ENCODE results near the gene DUSP22.

Gene DUSP22

DNA sequence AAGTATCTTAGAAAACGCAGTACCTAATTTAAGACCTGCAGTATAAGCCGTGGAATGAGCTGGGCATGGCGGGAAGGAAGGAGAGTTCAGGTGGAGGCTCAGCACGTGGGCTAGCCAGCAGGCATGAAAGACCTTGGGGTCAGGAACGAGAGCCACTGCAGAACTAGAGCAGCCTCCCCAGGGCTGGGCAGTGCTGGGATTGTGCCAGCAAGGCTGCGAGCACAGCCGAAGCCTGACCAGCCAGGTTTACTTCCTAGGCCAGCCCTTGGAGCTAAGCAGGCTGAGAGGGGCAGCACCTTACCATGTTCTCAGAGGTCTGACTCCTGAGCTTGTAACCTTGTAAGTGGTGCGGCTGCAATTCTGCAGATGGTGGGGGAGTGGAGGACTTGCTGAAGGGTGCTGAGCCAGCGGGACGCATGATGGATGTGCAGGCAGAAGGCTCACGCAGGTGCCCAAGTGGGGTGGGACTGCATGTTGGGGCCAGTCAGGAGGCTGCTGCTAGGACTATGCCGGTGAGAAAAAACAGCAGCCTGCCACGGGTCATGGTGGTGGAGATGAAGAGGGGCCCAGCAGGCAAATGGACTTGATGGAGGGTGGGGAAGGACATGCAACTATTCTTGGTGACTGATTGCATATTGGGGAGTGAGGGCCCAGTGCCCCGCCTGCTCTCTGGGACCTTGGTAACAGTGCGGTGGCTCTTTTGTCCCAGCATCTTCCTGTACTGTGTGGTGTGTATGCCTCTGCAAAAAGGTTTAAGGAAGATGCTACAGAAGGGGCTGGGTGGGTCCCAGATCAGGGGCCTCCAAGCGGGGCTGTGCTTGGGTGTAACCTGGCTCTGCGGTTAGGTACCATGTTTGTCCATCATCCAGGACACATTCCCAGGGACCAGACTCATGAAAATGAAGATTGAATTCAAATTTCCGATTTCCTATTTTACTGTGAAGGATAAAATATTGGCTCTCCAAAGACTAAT is 61.6 kb downstream of the DUSP22 start:
- DNase-seq, result no peak

DNA sequence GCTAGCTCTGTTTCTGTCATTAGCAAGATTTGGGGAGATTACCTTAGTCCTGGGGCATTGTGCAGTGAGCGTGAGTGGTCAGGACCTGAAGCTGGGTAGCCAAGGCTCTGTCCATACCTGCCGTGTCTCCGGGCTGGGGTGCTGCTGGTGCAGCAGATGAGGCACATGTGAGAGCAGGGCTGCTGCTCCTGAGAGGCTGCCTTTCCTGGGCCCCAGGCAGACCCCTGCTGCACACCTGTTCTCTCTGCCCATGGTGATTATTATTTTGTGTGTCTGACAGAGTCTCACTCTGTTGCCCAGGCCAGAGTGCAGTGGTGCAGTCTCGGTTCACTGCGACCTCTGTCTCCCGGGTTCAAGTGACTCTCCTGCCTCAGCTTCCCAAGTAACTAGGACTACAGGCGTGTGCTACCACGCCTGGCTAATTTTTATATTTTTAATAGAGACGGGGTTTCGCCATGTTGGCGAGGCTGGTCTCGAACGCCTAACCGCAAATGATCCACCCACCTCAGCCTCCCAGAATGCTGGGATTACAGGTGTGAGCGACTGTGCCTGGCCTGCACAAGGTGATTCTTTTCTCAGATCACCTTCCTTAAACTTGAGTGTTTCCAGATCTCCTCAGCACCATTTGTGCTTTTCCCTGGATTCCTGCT is 62.5 kb downstream of the DUSP22 start:
- DNase-seq, result no peak

DNA sequence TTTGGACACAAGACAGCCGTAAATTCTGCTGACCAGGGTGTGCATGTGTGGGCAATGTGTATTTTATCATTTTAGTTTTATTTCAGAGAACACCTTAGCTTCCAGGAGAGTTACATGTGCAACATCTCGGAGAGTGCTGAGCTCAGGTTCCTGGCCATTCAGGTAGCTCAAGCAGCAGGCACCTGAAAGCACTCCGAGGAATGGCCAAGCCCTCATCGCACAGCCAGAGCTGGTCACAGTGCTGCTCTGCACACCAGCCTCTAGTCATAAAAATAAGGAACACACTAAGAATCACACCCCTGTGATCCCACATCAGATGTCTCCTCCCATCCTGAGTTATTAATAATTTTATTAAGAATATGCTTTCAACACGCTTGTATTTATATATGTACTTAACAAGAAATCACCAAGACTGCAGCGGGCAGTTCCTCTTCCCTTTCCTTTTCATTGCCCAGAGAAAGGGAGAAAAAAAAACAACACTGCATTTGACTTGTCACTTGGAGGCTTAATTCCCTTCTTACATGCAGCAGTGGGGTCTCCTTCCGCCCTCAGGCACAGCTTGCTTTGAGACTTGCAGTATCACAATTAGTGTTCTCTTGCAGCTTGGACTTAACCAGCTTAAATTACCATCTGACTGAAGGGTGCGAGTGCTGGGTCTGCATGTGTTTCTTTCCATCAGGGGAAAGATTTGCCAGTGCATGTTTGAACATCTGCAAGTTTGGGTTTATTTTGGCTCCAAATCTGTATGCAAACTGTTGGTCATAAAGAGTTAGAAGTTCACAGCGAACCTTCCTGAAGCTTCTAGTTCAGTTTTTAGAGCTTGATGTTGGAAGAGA is 63.3 kb downstream of the DUSP22 start:
- no peak for DNase-seq

DNA sequence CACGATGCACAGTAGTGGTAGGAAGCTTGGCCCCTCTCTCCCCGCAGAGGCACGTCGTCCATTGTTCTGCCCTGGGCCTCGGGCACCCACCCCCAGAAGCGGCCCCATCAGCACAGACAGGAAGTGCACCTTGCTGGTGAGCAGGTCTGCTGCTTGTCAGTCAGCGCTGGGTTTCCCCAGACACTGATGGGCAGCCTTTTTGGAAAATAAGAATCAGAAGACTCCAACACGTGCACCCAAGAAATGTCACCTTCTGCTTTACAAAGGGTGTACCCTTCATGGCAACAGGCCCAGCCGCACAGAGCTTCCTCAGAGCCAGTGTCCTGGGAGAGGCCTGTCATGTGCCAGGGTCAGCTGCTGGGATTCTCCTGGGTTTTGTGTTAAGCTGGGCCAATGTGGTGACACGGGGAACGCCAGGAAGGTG is 64.6 kb downstream of the DUSP22 start:
- no peak for DNase-seq

DNA sequence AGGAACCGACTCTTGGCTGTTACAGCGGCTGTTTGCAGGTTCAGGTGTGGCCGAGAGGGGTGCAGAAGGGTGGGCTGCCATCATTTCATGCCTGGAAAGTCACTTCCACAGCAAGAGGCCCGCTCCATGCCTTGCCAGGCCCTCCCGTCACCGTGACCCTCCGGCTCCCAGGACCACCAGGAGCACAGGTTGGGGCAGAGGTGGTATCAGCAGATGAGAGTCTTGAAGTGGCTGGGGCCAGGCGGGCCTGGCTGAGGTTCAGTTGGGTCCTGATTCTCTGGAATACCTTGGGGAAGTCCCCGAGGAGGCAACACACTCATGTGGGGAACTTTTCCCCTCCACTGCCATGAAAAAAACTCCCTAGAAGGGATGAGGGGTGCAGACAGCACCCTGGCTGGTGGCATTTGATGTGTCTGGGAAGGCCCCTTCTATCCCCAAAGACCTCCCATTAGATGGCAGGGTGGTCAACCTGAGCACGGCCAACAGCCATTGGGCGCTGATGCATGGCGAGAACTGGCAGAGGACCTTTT is 65.0 kb downstream of the DUSP22 start:
- no peak for DNase-seq

DNA sequence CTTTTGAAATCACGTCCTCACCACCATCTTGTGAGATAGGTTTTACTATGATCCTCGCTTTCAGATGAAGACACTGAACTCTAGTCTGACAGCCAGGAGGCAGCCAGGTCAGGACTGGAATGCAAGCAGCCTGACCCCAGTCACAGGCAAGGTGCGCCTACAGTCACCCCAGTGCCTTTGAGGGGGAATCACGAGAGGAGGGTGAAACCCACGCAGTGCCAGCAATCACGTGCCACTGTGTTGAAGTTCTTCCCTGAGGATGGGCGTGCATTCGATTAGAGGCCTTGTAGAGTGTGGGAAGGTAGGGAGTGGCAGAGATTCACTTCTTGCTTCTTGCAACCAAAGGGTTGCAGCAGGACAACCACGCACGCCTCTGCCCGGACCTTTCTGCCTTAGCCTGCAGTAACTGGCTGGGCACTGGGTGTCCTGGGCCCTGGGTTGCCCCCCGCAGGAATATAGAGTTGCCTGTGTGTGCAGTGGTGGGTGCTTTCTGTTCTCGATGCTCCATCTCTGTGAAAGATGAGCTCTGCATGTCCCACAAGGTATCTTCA is 65.6 kb downstream of the DUSP22 start:
- DNase-seq, result no peak

DNA sequence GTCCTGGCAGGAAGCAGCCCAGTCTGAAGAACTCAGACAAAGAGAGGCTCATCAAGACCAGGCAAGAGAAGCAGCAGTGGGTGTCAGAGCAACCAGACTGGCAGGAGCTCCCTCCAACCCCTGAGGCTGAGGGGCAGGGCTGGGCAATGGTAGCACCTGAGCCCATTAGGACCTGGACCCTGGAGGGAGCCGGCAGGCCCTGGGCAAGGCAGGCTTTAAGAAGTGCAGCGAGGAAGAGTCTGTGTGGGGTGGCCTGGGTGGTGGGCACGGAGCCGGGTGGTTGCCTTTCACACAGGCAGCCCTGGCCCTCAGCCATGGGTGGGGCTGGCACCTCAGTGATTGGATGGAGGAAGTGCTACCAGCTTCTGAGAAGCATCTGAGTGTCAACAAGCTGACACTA is 66.1 kb downstream of the DUSP22 start:
- no peak for DNase-seq

DNA sequence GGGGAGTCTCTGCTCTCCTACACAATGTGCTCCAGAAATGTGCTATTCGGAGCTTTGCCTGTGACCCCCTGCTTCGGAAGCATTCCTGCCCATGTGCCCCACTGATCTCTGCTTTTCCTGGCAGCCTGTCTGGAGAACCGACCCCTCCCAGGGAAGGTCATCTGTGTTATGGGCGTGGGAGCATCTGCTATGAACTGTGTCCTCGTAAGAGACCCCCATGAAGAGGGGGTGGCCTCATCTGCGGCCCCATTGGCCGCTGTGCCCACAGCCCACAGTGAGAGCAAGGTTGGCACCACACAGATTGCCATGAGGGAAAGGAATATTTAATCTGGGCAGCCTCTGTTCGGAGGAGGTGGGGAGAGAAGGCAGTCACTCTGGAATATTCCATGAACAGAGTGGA is 66.6 kb downstream of the DUSP22 start:
- DNase-seq, result no peak

DNA sequence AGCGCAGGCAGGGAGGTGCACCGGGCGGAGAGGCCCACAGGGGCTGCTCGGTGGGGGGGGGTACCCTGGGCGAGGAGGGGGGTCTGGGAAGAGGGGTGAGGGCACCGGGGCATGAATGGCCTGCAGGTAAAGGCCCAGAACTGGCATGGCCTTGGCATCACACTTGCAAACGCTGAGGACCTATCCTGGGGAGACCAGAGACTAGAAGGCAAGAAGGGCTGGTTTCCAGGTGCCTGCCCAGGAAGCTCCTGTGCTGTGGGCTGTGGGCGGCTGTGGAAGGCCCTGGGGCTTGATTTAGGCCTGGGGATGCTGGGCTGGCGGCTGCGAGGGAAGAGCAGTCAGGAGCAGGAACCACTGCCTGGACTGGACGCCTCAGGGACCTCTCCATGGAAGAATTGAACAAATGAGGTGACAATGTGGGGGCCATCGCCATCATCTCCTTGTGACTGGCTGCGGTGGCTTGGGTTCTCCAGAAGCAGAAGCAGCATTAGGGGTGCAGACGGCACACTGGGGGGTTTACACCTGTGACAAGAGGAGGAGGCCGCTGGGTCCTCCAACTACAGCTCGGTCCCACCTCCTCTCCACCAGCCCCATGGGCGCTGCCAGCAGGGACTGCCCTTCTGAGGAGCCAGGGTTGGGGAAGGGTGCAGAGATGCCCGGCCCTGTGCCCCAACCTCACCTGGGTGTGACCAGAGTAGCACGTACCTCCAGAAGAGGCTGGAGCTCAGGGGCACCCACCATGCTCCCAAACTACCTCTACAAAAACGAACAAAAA is 67.2 kb downstream of the DUSP22 start:
- no peak for DNase-seq

DNA sequence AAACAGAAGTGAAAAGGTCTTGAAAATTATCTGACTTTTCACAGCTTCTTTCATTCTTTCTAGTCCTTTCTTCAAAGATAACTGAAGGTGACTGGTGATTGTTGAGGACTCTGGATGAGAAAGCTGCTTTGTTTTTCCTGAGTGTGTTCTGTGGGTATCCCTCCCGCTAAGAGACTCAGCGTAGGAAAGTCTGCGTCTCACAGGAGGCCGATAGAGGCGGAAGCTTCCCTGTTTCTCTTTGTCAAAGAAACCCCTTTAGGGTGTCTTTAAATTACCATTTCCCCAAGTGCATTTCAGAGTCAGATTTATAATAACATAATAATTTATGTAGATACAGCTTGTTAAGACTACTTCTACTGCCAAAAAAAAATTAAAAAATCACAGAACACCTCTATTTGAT is 68.1 kb downstream of the DUSP22 start:
- no peak for DNase-seq

DNA sequence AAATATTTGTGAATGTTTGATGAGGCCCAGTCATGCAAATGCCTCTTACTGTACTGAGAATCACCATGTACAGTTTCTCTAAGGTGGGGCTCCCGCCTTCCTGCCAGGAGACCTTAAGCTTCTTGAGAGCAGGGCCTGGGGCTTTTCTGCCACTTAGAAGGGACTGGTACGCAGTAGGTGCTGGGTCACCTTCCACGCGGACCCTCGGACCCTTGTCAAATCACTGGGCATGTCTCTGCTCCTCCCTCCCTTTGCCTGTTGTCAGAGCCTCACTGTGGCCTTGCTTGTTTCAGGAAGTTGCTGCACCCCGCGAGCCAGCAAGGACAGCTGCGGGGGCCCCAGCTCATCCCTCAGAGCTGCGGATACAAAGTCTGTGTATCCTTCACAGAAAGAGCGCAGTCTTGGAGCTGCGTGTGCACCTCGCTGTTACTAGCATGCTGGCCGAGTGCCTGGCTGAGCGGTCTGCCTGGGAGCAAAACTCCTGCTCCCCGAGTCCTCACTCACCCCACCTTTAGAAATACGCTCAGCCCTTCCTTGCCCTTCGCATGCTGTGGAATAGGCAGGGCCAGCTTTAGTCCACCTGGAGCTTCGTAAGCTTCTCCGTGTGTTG is 68.6 kb downstream of the DUSP22 start:
- no peak for DNase-seq

DNA sequence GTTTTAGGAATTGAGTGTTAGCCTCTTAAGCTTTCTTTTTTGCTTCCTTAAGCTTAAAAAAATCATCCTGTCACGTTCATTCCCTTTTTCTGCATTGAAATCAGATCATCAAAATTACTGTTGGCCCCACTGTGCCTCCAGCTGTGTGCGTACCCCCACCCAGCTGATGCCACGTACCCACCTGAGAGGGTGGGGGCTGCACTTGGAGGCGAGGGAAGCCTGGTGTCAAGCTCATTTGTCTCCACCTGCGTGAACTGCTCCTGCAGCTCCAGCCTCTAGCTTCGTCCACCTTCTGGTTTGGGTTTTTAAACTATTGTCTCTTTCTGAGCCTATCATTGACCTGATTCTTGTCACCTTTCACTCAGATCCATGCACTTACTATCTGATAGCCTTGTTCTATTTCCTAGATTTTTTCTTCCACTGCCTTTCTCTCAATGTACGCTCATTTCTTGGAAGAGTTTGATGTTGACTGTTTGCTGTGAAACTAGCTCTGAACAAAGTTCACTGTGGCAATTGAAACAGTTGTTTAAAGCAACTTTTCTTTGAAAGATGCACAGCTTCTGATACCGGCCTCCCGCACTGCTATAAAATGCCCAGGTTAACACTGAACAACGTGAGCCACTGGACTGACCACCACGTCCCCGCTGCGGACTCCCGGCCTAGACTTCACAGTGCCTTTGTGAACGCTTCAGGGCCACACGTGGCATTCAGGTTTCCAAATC is 69.3 kb downstream of the DUSP22 start:
- DNase-seq, result no peak

DNA sequence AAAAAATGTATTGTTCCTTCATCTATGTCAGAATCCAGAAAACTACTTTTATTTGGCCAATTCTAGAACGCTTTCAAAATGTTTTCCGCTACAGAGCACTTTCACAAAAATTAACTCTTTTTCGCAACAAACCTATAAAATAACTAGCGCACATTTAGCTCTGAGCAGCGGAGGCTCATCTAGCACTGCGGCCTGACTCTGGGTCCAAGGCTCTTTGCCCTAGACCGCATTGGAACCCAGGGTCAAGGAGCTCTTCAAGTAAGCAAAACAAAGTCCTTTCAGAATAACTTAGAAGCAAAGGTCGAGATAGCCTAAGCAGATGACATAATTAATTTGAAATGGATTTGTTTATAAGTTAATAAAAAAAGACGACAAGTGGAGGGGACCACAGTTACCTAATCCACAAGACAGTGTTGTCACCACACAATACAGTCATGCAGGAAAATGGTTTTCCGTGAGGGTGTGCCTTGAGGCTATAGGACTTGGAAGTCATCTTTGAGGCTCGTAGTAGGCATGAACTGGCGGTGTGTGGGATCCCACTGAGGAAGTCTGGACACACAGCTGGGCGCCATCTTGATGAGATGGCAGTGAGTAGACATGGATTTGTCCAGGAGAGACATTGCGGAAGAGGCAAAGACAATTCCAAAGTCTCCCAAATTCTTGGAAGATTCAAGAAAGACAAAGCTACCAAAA is 70.1 kb downstream of the DUSP22 start:
- DNase-seq, result no peak

DNA sequence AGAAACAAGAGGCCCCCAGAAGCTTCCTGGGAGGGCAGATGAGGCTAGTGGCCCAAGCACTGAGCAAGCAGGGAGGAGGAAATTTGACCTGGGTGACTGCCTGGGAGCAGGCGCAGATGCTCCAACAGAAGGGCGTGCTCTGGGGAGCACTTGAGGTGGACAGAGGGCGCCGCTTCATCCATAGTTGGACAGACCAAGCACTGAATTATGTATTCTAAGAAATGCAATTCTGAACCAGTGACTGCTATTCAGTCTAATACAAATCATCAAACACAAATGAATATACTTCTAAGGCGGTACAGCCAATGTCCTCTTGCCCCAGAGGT is 70.6 kb downstream of the DUSP22 start:
- no peak for DNase-seq

DNA sequence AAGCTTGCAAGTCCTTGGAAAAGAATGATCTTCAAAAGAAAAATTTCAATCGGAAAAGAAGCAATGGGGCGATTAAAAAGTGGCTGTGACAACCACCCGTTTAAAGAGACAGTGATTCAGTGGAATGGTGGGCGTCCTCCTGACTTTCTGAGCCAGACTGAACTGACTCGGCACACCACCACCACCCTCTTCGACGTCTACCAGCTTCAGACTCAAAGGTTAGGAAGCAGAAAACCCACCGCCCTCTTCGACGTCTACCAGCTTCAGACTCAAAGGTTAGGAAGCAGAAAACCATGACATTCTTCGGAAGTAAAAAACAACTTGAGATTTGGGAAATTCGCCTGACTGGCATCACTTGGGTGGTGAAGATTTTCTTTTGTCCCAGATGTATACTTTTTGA is 71.0 kb downstream of the DUSP22 start:
- no peak for DNase-seq

DNA sequence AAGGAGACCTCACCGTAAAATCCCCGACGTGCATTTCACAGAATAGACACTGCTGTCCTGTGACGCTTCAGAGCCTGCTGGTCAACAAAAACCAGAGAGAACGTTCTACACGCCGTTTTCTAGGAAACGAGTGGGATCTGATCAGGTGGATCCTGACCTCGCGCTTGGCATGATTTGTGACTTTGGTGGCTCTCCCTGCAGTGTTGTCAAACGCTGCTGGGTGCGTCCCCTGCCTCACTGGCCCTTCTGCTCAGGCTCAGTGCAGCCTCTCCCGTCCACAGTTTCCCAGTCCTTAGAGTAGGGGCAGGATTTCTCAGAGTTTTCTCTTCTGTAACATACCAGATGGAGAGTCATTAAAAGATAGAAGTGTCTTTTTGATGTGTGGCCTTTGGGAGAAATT is 71.6 kb downstream of the DUSP22 start:
- no peak for DNase-seq

DNA sequence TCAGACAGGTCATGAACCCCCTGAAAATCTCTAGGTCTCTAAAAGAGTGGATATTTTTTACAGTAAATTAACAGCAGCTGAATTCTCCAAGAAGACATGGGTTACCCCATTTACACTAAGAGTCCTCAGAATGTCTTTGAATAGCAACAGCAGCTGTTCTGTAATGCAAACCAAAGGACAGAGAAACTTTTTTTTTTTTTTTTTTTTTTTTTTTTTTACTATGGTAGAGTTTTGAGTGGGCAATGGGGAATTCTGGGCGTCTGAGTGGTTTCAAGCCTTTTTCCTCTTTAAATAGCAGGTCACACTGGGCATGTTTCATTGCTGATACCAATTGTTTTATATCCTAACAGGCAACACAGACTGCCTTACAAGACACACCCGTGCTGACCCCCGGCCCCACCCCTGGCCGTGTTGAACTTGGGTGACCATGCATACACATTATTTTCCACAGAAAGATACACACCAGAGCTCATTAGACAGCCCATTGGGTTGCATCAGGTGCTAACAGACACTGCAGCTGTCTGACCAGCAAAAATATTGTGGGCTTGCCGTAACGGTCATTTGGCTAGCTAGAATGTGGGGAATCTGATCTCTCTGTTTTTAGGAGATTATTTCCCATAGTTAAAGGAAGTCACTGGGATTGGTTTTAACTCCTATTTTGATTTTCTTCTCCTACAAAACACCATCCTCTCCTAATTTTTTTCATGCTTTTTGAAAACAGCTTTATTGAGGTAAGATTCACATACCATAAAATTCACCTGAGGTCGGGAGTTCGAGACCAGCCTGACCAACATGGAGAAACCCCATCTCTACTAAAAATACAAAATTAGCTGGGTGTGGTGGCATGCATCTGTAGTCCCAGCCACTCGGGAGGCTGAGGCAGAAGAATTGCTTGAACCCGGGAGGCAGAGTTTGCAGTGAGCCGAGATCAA is 72.6 kb downstream of the DUSP22 start:
- DNase-seq, result no peak

DNA sequence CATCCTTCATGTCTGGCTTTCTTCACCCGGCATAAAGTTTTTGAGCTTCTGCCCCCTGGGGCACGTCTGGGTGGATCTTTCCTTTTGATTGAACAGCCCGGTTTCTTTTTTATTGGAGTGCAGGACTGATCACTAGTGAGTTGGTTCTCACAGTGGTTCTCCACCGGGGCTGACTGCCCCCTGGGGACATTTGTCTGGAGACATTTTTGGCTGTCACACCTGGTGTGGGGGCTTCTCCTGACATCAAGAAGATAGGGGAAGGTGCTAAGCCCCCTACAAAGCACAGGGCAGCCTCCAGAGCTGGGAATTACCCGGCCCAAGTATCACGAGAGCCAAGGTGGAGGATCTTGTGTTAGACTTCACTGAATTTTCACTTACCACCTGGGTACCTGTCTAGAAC is 73.5 kb downstream of the DUSP22 start:
- no peak for DNase-seq
